Fibroblast of lung (primary cell): ENCODE results near the gene NME7. TPM values are rescaled to one million over a fixed set of nuclear protein-coding genes. Genes with fewer than 3 reads are reported as not detected.
A peak's percentile ranks its signal among the peaks of the same experiment; 100 is the strongest.

Source experiments
- DNase-seq, 2 donors: peaks; one replicate each; pipeline versions ENCODE4 v3.0.0 to v3.0.0-alpha.2; 2010; ENCODE audit warnings: low read depth in 2 of 2
- H2AFZ ChIP-seq: 2 replicates; pipeline ENCODE4 v1.5.1; 2012; ENCODE audit warnings: low read length, control low read depth, inconsistent platforms
- H3K27ac ChIP-seq: 2 replicates; pipeline ENCODE4 v1.5.1; 2011; ENCODE audit warnings: low read length, control low read depth; ENCODE audit not compliant: insufficient read depth
- H3K27me3 ChIP-seq: 2 replicates; pipeline ENCODE4 v1.5.1; 2011; ENCODE audit warnings: mild to moderate bottlenecking, low read length; ENCODE audit not compliant: control insufficient read depth, insufficient read depth
- H3K36me3 ChIP-seq: 2 replicates; pipeline ENCODE4 v1.5.1; 2011; ENCODE audit warnings: low read length; ENCODE audit not compliant: control insufficient read depth, insufficient read depth
- H3K4me1 ChIP-seq: 2 replicates; pipeline ENCODE4 v1.5.1; 2011; ENCODE audit warnings: low read length; ENCODE audit not compliant: control insufficient read depth, insufficient read depth; ENCODE audit errors: extremely low read depth
- H3K4me2 ChIP-seq: 2 replicates; pipeline ENCODE4 v1.5.1; 2011; ENCODE audit warnings: low read length, control low read depth; ENCODE audit not compliant: insufficient read depth; ENCODE audit errors: extremely low read depth
- H3K4me3 ChIP-seq, 4 experiments: fragments of 200-600 bp in 1 of 4; sonication (generic) in 1 of 4; replicated peaks in 1 of 4; 2 replicates each; pipeline ENCODE4 v1.5.1; 2011 to 2016; ENCODE audit warnings: low read length in 4 of 4, low read depth in 3 of 4, mild to moderate bottlenecking in 3 of 4, control low read depth in 2 of 4, inconsistent platforms in 1 of 4, mixed read lengths in 1 of 4; ENCODE audit not compliant: insufficient read depth in 1 of 4; ENCODE audit errors: control extremely low read depth in 1 of 4
- H3K79me2 ChIP-seq: 2 replicates; pipeline ENCODE4 v1.5.1; 2012; ENCODE audit warnings: mild to moderate bottlenecking, low read length, inconsistent platforms; ENCODE audit not compliant: control insufficient read depth, insufficient read depth
- H3K9ac ChIP-seq: 2 replicates; pipeline ENCODE4 v1.5.1; 2011; ENCODE audit warnings: mild to moderate bottlenecking, low read length, control low read depth; ENCODE audit not compliant: insufficient read depth
- H3K9me3 ChIP-seq: 2 replicates; pipeline ENCODE4 v1.5.1; 2012; ENCODE audit warnings: low read depth, low read length; ENCODE audit not compliant: control insufficient read depth, insufficient read depth
- H4K20me1 ChIP-seq: 2 replicates; pipeline ENCODE4 v1.5.1; 2011; ENCODE audit warnings: low read length; ENCODE audit not compliant: control insufficient read depth, insufficient read depth; ENCODE audit errors: extremely low read depth
- CTCF ChIP-seq, 2 donors: IDR thresholded peaks in 1 of 2; conservative IDR thresholded peaks in 1 of 2; 1 replicate in 1 of 2; 2 replicates in 1 of 2; pipeline ENCODE4 v1.5.1; 2011 to 2012; ENCODE audit warnings: low read length in 2 of 2, control low read depth in 1 of 2, inconsistent platforms in 1 of 2, low read depth in 1 of 2, mild to moderate bottlenecking in 1 of 2
- EZH2 ChIP-seq: IDR thresholded peaks from 2 replicates; pipeline ENCODE4 v1.5.1; 2012; ENCODE audit warnings: low read length, control low read depth, mild to moderate bottlenecking; ENCODE audit errors: missing control alignments
- polyA plus RNA-seq, 2 donors: library from polyadenylated mRNA; depleted of rRNA in 1 of 2; stranded (reverse) in 1 of 2; unstranded in 1 of 2; fragments of >200 nt; gene quantifications; 2 replicates each; pipeline ENCODE4 v1.2.1, GENCODE V29; 2011 to 2012; ENCODE audit warnings: missing spikeins in 1 of 2
- total RNA-seq: library from RNA; depleted of rRNA; stranded (reverse); fragments of >200 nt; gene quantifications from 2 replicates; pipeline ENCODE4 v1.2.1, GENCODE V29; 2014

Gene NME7
- total and polyA plus RNA-seq, 2 donors (not counting 1 experiment from before 2014, with no cell fraction given), result 21.0 to 30.8 TPM

GRCh38 chr1:169117599-169117998 lies 250.0 kb downstream of the NME7 start:
- Histone ChIP-seq H4K20me1 (no peaks in the 10 kb centered on the region), H3K4me3 (no peak overlapping the region), H3K36me3 (peaks cover 2% of the 10 kb centered on the region), H3K79me2 (peaks cover 22% of the 10 kb centered on the region), H3K4me2 (no peak overlapping the region), H2AFZ (no peak overlapping the region), H3K4me1 (peaks cover 28% of the 10 kb centered on the region), H3K27me3 (no peaks in the 10 kb centered on the region), H3K9ac (no peak overlapping the region), H3K27ac (no peak overlapping the region), H3K9me3 (no peaks in the 10 kb centered on the region)
- no peak for TF ChIP-seq EZH2
- no peak for TF ChIP-seq CTCF (conservative IDR thresholded peaks at IDR 0.05 in 1 of 2, IDR thresholded peaks at IDR 0.05 in 1 of 2; ENCODE audit: low read depth in 1 of 2, low read length in 2 of 2)
- no peak for DNase-seq

GRCh38 chr1:169117014-169117413 lies 250.6 kb downstream of the NME7 start:
- no peak overlapping the region for H2AFZ ChIP-seq
- H3K79me2 ChIP-seq, result peaks cover 25% of the 10 kb centered on the region
- no peak overlapping the region for H3K4me2 ChIP-seq
- H3K36me3 ChIP-seq, result peaks cover 2% of the 10 kb centered on the region
- peaks cover 33% of the 10 kb centered on the region for H3K4me1 ChIP-seq
- no peaks in the 10 kb centered on the region for H3K9me3 ChIP-seq
- H4K20me1 ChIP-seq, result no peaks in the 10 kb centered on the region
- H3K27me3 ChIP-seq, result no peaks in the 10 kb centered on the region
- no peak overlapping the region for H3K27ac ChIP-seq
- DNase-seq, result no peak
- TF ChIP-seq EZH2 (no peak), CTCF (conservative IDR thresholded peaks at IDR 0.05 in 1 of 2, IDR thresholded peaks at IDR 0.05 in 1 of 2; ENCODE audit: low read depth in 1 of 2, low read length in 2 of 2) (no peak)
- no peak overlapping the region for H3K4me3 ChIP-seq
- no peak overlapping the region for H3K9ac ChIP-seq

GRCh38 chr1:169115891-169116585 lies 251.6 kb downstream of the NME7 start:
- peak overlapping the region; percentile 42 for H3K4me2 ChIP-seq
- TF ChIP-seq CTCF (conservative IDR thresholded peaks at IDR 0.05 in 1 of 2, IDR thresholded peaks at IDR 0.05 in 1 of 2; ENCODE audit: low read depth in 1 of 2, low read length in 2 of 2) (no peak), EZH2 (no peak)
- peaks cover 33% of the 10 kb centered on the region for H3K4me1 ChIP-seq
- peak overlapping the region; percentile 30 for H3K27ac ChIP-seq
- peak in 1 of 2 donors; percentile 70 for DNase-seq
- no peak overlapping the region for H3K9ac ChIP-seq
- no peak overlapping the region for H2AFZ ChIP-seq
- peaks cover 25% of the 10 kb centered on the region for H3K79me2 ChIP-seq
- no peak overlapping the region for H3K4me3 ChIP-seq
- no peaks in the 10 kb centered on the region for H3K9me3 ChIP-seq
- no peaks in the 10 kb centered on the region for H3K27me3 ChIP-seq
- peaks cover 2% of the 10 kb centered on the region for H3K36me3 ChIP-seq
- H4K20me1 ChIP-seq, result no peaks in the 10 kb centered on the region
